HFFc6 (cell line): ENCODE data around the gene SGSM1. TPM values are rescaled to one million over a fixed set of nuclear protein-coding genes. Genes with fewer than 3 reads are reported as not detected.

Experiments
- DNase-seq: peaks from one replicate; pipeline ENCODE4 v3.0.0-alpha.2; 2018
- H3K27ac Mint-ChIP-seq: 2 replicates; pipeline ENCODE4 v1.8.0; 2020; ENCODE audit warnings: mild to moderate bottlenecking, mixed read lengths
- H3K27me3 Mint-ChIP-seq: 2 replicates; pipeline ENCODE4 v1.8.0; 2021; ENCODE audit warnings: mild to moderate bottlenecking, moderate library complexity, mixed read lengths; ENCODE audit not compliant: insufficient read depth
- H3K36me3 Mint-ChIP-seq: 2 replicates; pipeline ENCODE4 v1.8.0; 2021; ENCODE audit warnings: low read depth, mixed read lengths
- H3K4me1 Mint-ChIP-seq: 2 replicates; pipeline ENCODE4 v1.8.0; 2020; ENCODE audit warnings: low read depth, mixed read lengths
- H3K4me3 Mint-ChIP-seq: 2 replicates; pipeline ENCODE4 v1.8.0; 2020; ENCODE audit warnings: mild to moderate bottlenecking, moderate library complexity, mixed read lengths
- H3K9me3 Mint-ChIP-seq: 2 replicates; pipeline ENCODE4 v1.8.0; 2020; ENCODE audit warnings: mild to moderate bottlenecking, mixed read lengths
- long read RNA-seq: library from polyadenylated mRNA; unstranded; transcript quantifications from one replicate; pipeline ENCODE4 v2.0.0, GENCODE V29; 2019
- total RNA-seq, 6 experiments: library from RNA; stranded (reverse); fragmentation: NEBNext Ultra II Directional; extraction: Animal tissue kit (Norgen Biotek cat#: 25700); gene quantifications; 2 replicates in 1 of 6; 3 replicates in 5 of 6; pipeline ENCODE4 v1.2.3, GENCODE V29; 2021
- TF ChIP-seq, protein P1 (sequence below): fragments of 200-600 bp; sonication (generic); IDR thresholded peaks from 2 replicates; pipeline ENCODE4 v1.5.0; 2021; ENCODE audit warnings: antibody characterized with exemption, mild to moderate bottlenecking

SGSM1 gene, protein sequence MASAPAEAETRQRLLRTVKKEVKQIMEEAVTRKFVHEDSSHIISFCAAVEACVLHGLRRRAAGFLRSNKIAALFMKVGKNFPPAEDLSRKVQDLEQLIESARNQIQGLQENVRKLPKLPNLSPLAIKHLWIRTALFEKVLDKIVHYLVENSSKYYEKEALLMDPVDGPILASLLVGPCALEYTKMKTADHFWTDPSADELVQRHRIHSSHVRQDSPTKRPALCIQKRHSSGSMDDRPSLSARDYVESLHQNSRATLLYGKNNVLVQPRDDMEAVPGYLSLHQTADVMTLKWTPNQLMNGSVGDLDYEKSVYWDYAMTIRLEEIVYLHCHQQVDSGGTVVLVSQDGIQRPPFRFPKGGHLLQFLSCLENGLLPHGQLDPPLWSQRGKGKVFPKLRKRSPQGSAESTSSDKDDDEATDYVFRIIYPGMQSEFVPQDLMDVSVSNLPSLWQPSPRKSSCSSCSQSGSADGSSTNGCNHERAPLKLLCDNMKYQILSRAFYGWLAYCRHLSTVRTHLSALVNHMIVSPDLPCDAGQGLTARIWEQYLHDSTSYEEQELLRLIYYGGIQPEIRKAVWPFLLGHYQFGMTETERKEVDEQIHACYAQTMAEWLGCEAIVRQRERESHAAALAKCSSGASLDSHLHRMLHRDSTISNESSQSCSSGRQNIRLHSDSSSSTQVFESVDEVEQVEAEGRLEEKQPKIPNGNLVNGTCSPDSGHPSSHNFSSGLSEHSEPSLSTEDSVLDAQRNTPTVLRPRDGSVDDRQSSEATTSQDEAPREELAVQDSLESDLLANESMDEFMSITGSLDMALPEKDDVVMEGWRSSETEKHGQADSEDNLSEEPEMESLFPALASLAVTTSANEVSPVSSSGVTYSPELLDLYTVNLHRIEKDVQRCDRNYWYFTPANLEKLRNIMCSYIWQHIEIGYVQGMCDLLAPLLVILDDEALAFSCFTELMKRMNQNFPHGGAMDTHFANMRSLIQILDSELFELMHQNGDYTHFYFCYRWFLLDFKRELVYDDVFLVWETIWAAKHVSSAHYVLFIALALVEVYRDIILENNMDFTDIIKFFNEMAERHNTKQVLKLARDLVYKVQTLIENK
- total RNA-seq = not detected
- long read RNA-seq = 0 reads

DNA sequence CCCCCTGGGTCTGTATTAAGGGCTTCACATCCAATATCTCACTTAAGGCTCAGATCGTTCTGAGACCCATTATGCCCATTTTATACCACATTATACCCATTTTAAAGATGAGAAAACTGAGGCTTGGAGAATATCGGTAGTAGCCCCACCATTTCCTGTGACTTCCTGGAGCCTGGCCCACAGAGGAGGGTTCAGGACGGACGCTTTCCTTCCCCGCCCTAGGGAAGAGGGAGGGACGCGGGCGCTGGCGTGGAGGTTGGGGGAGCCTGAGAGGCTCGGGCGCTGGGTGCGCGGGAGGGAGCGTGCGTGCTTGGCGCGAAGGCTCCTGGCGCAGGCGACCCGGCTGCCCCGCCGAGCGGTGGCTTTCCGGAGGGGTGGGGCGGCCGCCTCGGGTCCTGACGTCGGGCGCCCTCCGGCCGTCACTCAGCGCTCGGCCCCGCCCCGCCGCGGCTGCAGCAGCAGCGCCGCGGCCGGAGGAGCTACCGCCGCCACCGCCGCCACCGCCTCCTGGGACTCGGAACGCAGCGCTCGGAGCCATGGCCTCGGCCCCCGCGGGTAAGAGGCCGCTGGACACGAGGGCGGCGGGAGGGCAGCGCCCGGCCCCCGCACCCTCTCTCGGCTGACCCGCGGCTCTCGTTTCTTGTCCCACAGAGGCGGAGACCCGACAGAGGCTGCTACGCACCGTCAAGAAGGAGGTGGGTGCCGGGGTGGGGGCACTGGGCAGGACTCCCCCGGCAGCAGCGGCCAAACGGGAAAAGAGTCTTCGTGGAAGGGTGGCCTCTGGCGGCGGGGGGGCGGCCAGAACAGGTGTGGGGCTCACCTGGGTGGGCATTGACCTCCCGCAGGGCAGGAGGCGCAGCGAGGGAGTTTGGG lies at the start of gene SGSM1:
TSS of gene SGSM1 (plus strand) at position 422 of the 873 bp plus-strand sequence. CDS start at position 537, 115 bp downstream.
- Mint-ChIP-seq H3K9me3 (no peaks in the 10 kb centered on the region), H3K27me3 (peaks cover 24% of the 10 kb centered on the region), H3K27ac (no peak within 1 kb of the TSS), H3K4me1 (no peaks in the 10 kb centered on the region), H3K4me3 (no peak within 1 kb of the TSS), H3K36me3 (no peaks in the 10 kb centered on the region)
- TF ChIP-seq, protein P1, sequence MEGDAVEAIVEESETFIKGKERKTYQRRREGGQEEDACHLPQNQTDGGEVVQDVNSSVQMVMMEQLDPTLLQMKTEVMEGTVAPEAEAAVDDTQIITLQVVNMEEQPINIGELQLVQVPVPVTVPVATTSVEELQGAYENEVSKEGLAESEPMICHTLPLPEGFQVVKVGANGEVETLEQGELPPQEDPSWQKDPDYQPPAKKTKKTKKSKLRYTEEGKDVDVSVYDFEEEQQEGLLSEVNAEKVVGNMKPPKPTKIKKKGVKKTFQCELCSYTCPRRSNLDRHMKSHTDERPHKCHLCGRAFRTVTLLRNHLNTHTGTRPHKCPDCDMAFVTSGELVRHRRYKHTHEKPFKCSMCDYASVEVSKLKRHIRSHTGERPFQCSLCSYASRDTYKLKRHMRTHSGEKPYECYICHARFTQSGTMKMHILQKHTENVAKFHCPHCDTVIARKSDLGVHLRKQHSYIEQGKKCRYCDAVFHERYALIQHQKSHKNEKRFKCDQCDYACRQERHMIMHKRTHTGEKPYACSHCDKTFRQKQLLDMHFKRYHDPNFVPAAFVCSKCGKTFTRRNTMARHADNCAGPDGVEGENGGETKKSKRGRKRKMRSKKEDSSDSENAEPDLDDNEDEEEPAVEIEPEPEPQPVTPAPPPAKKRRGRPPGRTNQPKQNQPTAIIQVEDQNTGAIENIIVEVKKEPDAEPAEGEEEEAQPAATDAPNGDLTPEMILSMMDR = no peak
- DNase-seq = no peak

DNA sequence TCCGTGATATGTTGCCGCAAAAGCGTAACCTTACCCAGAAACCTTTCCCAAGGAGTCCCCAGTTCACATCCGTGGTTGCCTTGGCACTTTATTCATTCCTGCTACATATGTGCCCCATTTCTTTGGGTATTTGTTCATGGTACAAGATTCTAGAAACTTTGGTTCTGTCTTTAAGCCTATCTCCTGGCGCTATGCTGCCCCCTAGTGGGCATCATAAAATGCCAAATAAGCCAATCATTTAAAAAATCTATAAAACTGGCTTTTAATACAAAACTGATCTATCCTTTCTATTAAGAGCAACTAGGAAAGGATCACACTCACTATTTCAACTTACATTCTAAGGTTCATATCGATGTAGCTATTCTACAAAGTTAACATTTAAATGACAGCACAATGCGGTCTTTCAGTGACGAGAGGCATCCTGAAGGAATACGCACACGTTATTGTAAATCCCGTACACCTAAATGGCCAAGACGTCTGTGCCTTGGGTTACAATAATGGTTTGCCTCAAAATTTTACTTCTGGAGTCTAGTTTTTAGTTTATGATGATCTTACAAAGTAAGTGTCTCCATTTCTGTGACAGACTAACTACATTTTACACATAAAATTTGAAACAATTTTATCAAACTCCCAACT lies 47.7 kb upstream of the SGSM1 start:
- Mint-ChIP-seq H3K27me3 (peaks cover 13% of the 10 kb centered on the region; the same call in 1 of the 2 replicates), H3K9me3 (no peaks in the 10 kb centered on the region), H3K4me3 (no peak overlapping the region), H3K4me1 (no peaks in the 10 kb centered on the region), H3K27ac (no peak overlapping the region), H3K36me3 (no peaks in the 10 kb centered on the region)
- TF ChIP-seq, protein P1 = peak; percentile 96
- DNase-seq = peak; percentile 12

DNA sequence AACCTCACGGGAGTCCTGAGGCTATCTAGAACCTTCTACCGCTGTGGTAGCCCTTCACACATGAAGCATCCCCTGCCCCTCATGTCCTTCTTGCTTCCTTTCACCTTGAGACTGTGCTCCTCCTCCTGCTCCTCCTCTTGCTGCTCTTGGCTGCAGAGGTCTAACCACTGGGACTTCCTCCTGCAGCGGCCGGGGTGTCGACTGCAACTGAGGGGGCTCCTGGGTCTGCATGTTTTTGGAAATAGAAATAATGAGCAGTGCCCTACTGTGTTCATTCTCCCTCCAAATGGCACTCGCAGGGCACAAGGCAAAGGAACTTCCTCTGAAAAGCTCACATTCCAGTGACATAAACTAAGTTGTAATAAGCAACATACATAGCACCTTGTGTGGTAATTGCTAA lies 46.2 kb upstream of the SGSM1 start:
- Mint-ChIP-seq H3K36me3 (no peaks in the 10 kb centered on the region), H3K27me3 (peaks cover 16% of the 10 kb centered on the region), H3K9me3 (no peaks in the 10 kb centered on the region), H3K27ac (no peak overlapping the region), H3K4me3 (no peak overlapping the region), H3K4me1 (no peaks in the 10 kb centered on the region)
- DNase-seq = no peak
- TF ChIP-seq, protein P1 = no peak

DNA sequence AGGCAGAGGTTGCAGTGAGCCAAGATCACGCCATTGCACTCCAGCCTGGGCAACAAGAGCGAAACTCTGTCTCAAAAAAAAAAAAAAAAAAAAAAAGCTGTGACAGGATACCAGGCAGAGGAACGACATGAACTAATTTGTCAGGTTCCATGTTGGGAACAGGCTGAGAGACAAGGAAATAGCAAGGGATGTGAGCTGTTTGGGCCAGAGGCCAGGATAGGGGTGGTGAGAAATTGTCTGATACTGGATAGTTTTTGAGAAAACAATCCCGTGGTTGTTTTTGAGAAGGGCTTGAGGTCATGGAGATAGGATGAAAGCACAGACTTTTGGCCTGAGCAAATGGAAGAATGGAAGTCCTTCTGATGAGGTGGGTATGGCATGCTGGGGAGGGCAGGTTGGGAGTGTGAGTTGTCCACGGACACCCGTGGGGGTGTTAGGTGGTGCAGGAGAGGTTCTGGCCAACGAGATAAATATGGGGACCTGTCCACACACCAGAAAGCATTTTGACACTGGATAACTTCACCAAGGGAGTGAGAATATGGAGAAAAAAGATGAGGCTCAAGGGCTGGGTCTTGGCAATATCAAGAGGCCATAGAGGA lies 45.2 kb upstream of the SGSM1 start:
- H3K27ac Mint-ChIP-seq = no peak overlapping the region
- no peak for DNase-seq
- H3K9me3 Mint-ChIP-seq = no peaks in the 10 kb centered on the region
- no peaks in the 10 kb centered on the region for H3K36me3 Mint-ChIP-seq
- H3K27me3 Mint-ChIP-seq = peaks cover 10% of the 10 kb centered on the region
- H3K4me3 Mint-ChIP-seq = no peak overlapping the region
- H3K4me1 Mint-ChIP-seq = no peaks in the 10 kb centered on the region
- TF ChIP-seq, protein P1 = no peak
